ENCODE measurements around the gene HHLA2. TPM values are rescaled to one million over a fixed set of nuclear protein-coding genes. Genes with fewer than 3 reads are reported as not detected.

The HHLA2 gene
- total RNA-seq, 2 donors from 2014 or later: 57.9 to 192 TPM

- Histone ChIP-seq H3K27ac (no peak overlapping the region), H3K9me3 (no peaks in the 10 kb centered on the region), H3K4me3 (no peak overlapping the region), H3K27me3 (no peaks in the 10 kb centered on the region), H3K36me3 (no peaks in the 10 kb centered on the region), H3K9ac (ENCODE audit: low read depth in 2 of 2, low read length in 2 of 2) (no peak overlapping the region), H3K4me1 (no peaks in the 10 kb centered on the region)
- TF ChIP-seq CTCF (IDR thresholded peaks at IDR 0.05): no peak
- DNase-seq: no peak
- intact Hi-C loops (cut with DNase I): no loop called here
These were observed 30.8 kb downstream of the HHLA2 start for GRCh38 chr3:108327168-108327567.

- H3K9me3 ChIP-seq: no peaks in the 10 kb centered on the region
- no peak for DNase-seq
- no peak overlapping the region for H3K27ac ChIP-seq
- no peak for TF ChIP-seq CTCF (IDR thresholded peaks at IDR 0.05)
- intact Hi-C loops (cut with DNase I): no loop called here
- no peak overlapping the region for H3K9ac ChIP-seq (ENCODE audit: low read depth in 2 of 2, low read length in 2 of 2)
- no peak overlapping the region for H3K4me3 ChIP-seq
- no peaks in the 10 kb centered on the region for H3K27me3 ChIP-seq
- no peaks in the 10 kb centered on the region for H3K4me1 ChIP-seq
- no peaks in the 10 kb centered on the region for H3K36me3 ChIP-seq
These were observed 32.6 kb downstream of the HHLA2 start for GRCh38 chr3:108328821-108329486.

GRCh38 chr3:108329508-108329907 is 33.2 kb downstream of the HHLA2 start:
- Histone ChIP-seq H3K27ac (no peak overlapping the region), H3K9ac (ENCODE audit: low read depth in 2 of 2, low read length in 2 of 2) (no peak overlapping the region), H3K4me1 (no peaks in the 10 kb centered on the region), H3K27me3 (no peaks in the 10 kb centered on the region), H3K9me3 (no peaks in the 10 kb centered on the region), H3K4me3 (no peak overlapping the region), H3K36me3 (no peaks in the 10 kb centered on the region)
- intact Hi-C loops (cut with DNase I): no loop called here
- DNase-seq: no peak
- TF ChIP-seq CTCF (IDR thresholded peaks at IDR 0.05): no peak

- TF ChIP-seq CTCF (IDR thresholded peaks at IDR 0.05): no peak
- no peaks in the 10 kb centered on the region for H3K36me3 ChIP-seq
- H3K4me1 ChIP-seq: no peaks in the 10 kb centered on the region
- no peaks in the 10 kb centered on the region for H3K27me3 ChIP-seq
- intact Hi-C loops (cut with DNase I): no loop called here
- no peak overlapping the region for H3K4me3 ChIP-seq
- DNase-seq: no peak
- no peak overlapping the region for H3K9ac ChIP-seq (ENCODE audit: low read depth in 2 of 2, low read length in 2 of 2)
- H3K9me3 ChIP-seq: no peaks in the 10 kb centered on the region
- no peak overlapping the region for H3K27ac ChIP-seq
These were observed 33.6 kb downstream of the HHLA2 start for GRCh38 chr3:108329947-108330346.

- H3K27ac ChIP-seq: no peak overlapping the region
- H3K4me3 ChIP-seq: no peak overlapping the region
- TF ChIP-seq CTCF (IDR thresholded peaks at IDR 0.05): no peak
- DNase-seq: no peak
- H3K36me3 ChIP-seq: no peaks in the 10 kb centered on the region
- H3K9ac ChIP-seq (ENCODE audit: low read depth in 2 of 2, low read length in 2 of 2): no peak overlapping the region
- intact Hi-C loops (cut with DNase I): no loop called here
- H3K9me3 ChIP-seq: no peaks in the 10 kb centered on the region
- H3K27me3 ChIP-seq: no peaks in the 10 kb centered on the region
- H3K4me1 ChIP-seq: no peaks in the 10 kb centered on the region
These were observed 35.4 kb downstream of the HHLA2 start for GRCh38 chr3:108331792-108332191.

All from colonic mucosa (tissue), 4 donors.